Transverse colon (tissue), 4 donors: ENCODE results near the gene SEPHS1. TPM values are rescaled to one million over a fixed set of nuclear protein-coding genes. Genes with fewer than 3 reads are reported as not detected.

Experiments used
- DNase-seq: peaks from one replicate; pipeline ENCODE4 v3.0.0-alpha.2; 2019
- H3K27ac ChIP-seq, 4 donors: fragments of 200-600 bp; sonication (generic); 2 replicates each; pipeline ENCODE4 v1.5.1; 2016 to 2018; ENCODE audit warnings: inconsistent platforms in 4 of 4
- H3K27me3 ChIP-seq: fragments of 200-600 bp; sonication (generic); 2 replicates; pipeline ENCODE4 v1.5.1; 2017; ENCODE audit warnings: inconsistent platforms
- H3K36me3 ChIP-seq, 4 donors: fragments of 200-600 bp; sonication (generic); 2 replicates each; pipeline ENCODE4 v1.5.1; 2017 to 2019; ENCODE audit warnings: inconsistent platforms in 4 of 4
- H3K4me1 ChIP-seq, 4 donors: fragments of 200-600 bp; sonication (generic); 2 replicates each; pipeline ENCODE4 v1.5.1; 2017 to 2020; ENCODE audit warnings: inconsistent platforms in 4 of 4
- H3K4me3 ChIP-seq, 4 donors: fragments of 200-600 bp; sonication (generic); 1 replicate in 1 of 4; 2 replicates in 3 of 4; pipeline versions ENCODE4 v1.5.1 to v1.6.1; 2017 to 2019; ENCODE audit warnings: inconsistent platforms in 4 of 4
- H3K9me3 ChIP-seq, 2 donors: fragments of 200-600 bp; sonication (generic); 2 replicates each; pipeline ENCODE4 v1.5.1; 2017 to 2019; ENCODE audit warnings: inconsistent platforms in 2 of 2
- CTCF ChIP-seq, 5 experiments: fragments of 200-600 bp in 3 of 5; fragments of 450-650 bp in 2 of 5; sonication (generic) in 3 of 5; IDR thresholded peaks; 1 replicate in 2 of 5; 2 replicates in 3 of 5; pipeline ENCODE4 v1.5.1; 2016 to 2017; ENCODE audit warnings: antibody characterized with exemption in 5 of 5, inconsistent platforms in 3 of 5, mild to moderate bottlenecking in 2 of 5, moderate library complexity in 1 of 5
- EP300 ChIP-seq: sonication (generic); formaldehyde crosslinking; IDR thresholded peaks from one replicate; pipeline ENCODE4 v1.6.1; 2017; ENCODE audit warnings: antibody characterized with exemption, low read depth
- POLR2A ChIP-seq: fragments of 450-650 bp; IDR thresholded peaks from one replicate; pipeline ENCODE4 v1.6.1; 2016; ENCODE audit warnings: antibody characterized with exemption, mild to moderate bottlenecking, moderate library complexity
- POLR2AphosphoS5 ChIP-seq, 3 donors: sonication (generic); formaldehyde crosslinking; IDR thresholded peaks; one replicate each; pipeline ENCODE4 v1.6.1; 2016; ENCODE audit warnings: antibody characterized with exemption in 3 of 3
- WGBS, 2 donors: methylation state at CpG; one replicate each; pipeline ENCODE4 v1.1.5; 2018; ENCODE audit warnings: low coverage in 1 of 2; 5-methylcytosine and 5-hydroxymethylcytosine counted together
- in situ Hi-C, 4 donors: fragments of 200-750 bp; cut with MboI; loops; one replicate each; pipeline versions ENCODE4 v1.15.0 to v1.15.1; 2017; ENCODE audit warnings: low sequenced_read_pairs in 3 of 4, low pct_ligation_motif_present in 1 of 4, low pct_unique_long_range_greater_than_20kb in 1 of 4
- intact Hi-C: fragments of 100-400 bp; cut with DNase I; formaldehyde crosslinking; loops from one replicate; pipeline ENCODE4 v1.15.1; 2023; ENCODE audit warnings: low total_unique reads
- total RNA-seq, 4 donors: library from RNA; depleted of rRNA; stranded (reverse); fragments of >200 nt; gene quantifications; one replicate each; pipeline ENCODE4 v1.1.0, GENCODE V29; 2016

SEPHS1 gene
- total RNA-seq, 4 donors from 2014 or later = 14.6 to 44.6 (median 28.5) TPM

GRCh38 chr10:13393640-13394039 is 45.5 kb upstream of the SEPHS1 start:
- Histone ChIP-seq H3K36me3 (no peaks in the 10 kb centered on the region), H3K4me1 (no peaks in the 10 kb centered on the region), H3K27me3 (no peaks in the 10 kb centered on the region), H3K27ac (no peak overlapping the region), H3K4me3 (no peak overlapping the region), H3K9me3 (no peaks in the 10 kb centered on the region)
- TF ChIP-seq CTCF (IDR thresholded peaks at IDR 0.05) = no peak
- TF ChIP-seq POLR2A = no peak
- no peak for TF ChIP-seq POLR2AphosphoS5 (IDR thresholded peaks at IDR 0.05)
- no peak for TF ChIP-seq EP300
- 50 to 62% methylated on average over 4 of the region's 4 CpGs for WGBS, 2 donors
- in situ Hi-C loops (no loop called here), intact Hi-C loops (no loop called here)
- no peak for DNase-seq

- Histone ChIP-seq H3K27ac (no peak overlapping the region), H3K27me3 (no peaks in the 10 kb centered on the region), H3K4me1 (no peaks in the 10 kb centered on the region), H3K9me3 (no peaks in the 10 kb centered on the region), H3K4me3 (no peak overlapping the region), H3K36me3 (no peaks in the 10 kb centered on the region)
- no peak for DNase-seq
- intact Hi-C loops (no loop called here), in situ Hi-C loops (no loop called here)
- no peak for TF ChIP-seq CTCF (IDR thresholded peaks at IDR 0.05)
- TF ChIP-seq POLR2AphosphoS5 (IDR thresholded peaks at IDR 0.05) = no peak
- no peak for TF ChIP-seq EP300
- no peak for TF ChIP-seq POLR2A
- 79 to 89% methylated on average over 3 to 5 of the region's 5 CpGs for WGBS, 2 donors
These were observed 44.6 kb upstream of the SEPHS1 start for GRCh38 chr10:13392701-13393100.

GRCh38 chr10:13390604-13391522 is 42.8 kb upstream of the SEPHS1 start:
- no peak overlapping the region for H3K4me3 ChIP-seq
- in situ Hi-C loops (no loop called here), intact Hi-C loops (no loop called here)
- H3K36me3 ChIP-seq = no peaks in the 10 kb centered on the region
- H3K4me1 ChIP-seq = no peaks in the 10 kb centered on the region
- no peaks in the 10 kb centered on the region for H3K27me3 ChIP-seq
- DNase-seq = no peak
- H3K9me3 ChIP-seq = no peaks in the 10 kb centered on the region
- H3K27ac ChIP-seq = no peak overlapping the region
- no peak for TF ChIP-seq CTCF (IDR thresholded peaks at IDR 0.05)
- no peak for TF ChIP-seq EP300
- no peak for TF ChIP-seq POLR2A
- no peak for TF ChIP-seq POLR2AphosphoS5 (IDR thresholded peaks at IDR 0.05)
- 50 to 59% methylated on average over 8 to 20 of the region's 20 CpGs for WGBS, 2 donors

GRCh38 chr10:13388478-13389230 is 40.6 kb upstream of the SEPHS1 start:
- DNase-seq = no peak

More at GRCh38 chr10:13388478-13389230, 40.6 kb upstream of the SEPHS1 start:
- H3K9me3 ChIP-seq = no peaks in the 10 kb centered on the region
- no peak overlapping the region for H3K4me3 ChIP-seq
- intact Hi-C loops = no loop called here
- peaks cover 0 to 13% (median 6%) of the 10 kb centered on the region in 4 donors for H3K4me1 ChIP-seq
- peaks cover 3% of the 10 kb centered on the region for H3K27me3 ChIP-seq
- no peak for TF ChIP-seq POLR2AphosphoS5 (IDR thresholded peaks at IDR 0.05)
- no peak for TF ChIP-seq EP300
- TF ChIP-seq CTCF (IDR thresholded peaks at IDR 0.05) = no peak
- TF ChIP-seq POLR2A = no peak
- WGBS, 2 donors = 73 to 81% methylated on average over 3 of the region's 3 CpGs
- in situ Hi-C loops = no loop called here
- no peaks in the 10 kb centered on the region for H3K36me3 ChIP-seq
- no peak overlapping the region for H3K27ac ChIP-seq
